PC-3 (cell line): ENCODE data around the gene LRP2.

Experiments used
- EZH2 ChIP-seq: fragments of 300-600 bp; sonication (generic); IDR thresholded peaks from one replicate; pipeline ENCODE4 v1.6.1; 2017; ENCODE audit warnings: antibody characterized with exemption, mild to moderate bottlenecking, low read length; ENCODE audit not compliant: unreplicated experiment
- TF ChIP-seq, protein P1 (sequence below): fragments of 300-600 bp; sonication (generic); conservative IDR thresholded peaks from 2 replicates; pipeline ENCODE4 v1.5.1; 2017; ENCODE audit warnings: antibody characterized with exemption, low read depth, mild to moderate bottlenecking, low read length

DNA sequence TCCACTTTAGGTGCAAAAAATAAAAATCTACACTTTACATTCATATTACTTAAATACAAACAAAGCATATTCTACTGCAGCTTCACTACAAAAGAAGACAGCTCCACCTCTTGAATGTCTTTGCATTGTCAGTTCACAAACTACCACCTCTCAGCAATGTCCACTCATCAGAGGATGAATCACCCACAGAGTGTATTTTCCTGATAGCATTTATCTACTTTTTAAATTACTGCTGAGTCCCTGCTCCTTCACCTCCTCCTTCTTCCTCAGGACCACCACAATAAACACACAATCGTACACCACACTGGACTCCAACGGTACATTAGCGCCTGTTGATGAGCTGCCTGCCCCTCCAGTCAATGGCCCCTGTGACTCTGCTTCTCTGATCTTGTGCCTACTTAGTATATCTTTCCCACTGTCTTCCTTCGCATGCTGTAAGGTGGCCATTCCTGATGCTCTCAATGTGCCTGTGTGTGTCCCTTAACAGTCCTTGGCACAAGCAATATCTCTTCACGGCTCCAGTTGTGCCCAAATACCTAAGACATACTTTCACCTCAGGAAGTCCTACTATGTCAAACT lies 172.0 kb downstream of the LRP2 start:
- TF ChIP-seq EZH2 = no peak
- TF ChIP-seq, protein P1, sequence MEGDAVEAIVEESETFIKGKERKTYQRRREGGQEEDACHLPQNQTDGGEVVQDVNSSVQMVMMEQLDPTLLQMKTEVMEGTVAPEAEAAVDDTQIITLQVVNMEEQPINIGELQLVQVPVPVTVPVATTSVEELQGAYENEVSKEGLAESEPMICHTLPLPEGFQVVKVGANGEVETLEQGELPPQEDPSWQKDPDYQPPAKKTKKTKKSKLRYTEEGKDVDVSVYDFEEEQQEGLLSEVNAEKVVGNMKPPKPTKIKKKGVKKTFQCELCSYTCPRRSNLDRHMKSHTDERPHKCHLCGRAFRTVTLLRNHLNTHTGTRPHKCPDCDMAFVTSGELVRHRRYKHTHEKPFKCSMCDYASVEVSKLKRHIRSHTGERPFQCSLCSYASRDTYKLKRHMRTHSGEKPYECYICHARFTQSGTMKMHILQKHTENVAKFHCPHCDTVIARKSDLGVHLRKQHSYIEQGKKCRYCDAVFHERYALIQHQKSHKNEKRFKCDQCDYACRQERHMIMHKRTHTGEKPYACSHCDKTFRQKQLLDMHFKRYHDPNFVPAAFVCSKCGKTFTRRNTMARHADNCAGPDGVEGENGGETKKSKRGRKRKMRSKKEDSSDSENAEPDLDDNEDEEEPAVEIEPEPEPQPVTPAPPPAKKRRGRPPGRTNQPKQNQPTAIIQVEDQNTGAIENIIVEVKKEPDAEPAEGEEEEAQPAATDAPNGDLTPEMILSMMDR = no peak
